Activated CD4-positive, alpha-beta T cell treated with anti-CD3 and anti-CD28 coated beads, Interleukin-2, amount 10 ng/mL, durations not matched to agents 7 days and 5 days (primary cell): ENCODE measurements around the gene CLIC5. TPM values are rescaled to one million over a fixed set of nuclear protein-coding genes. Genes with fewer than 3 reads are reported as not detected.

Experiments
- total RNA-seq, 2 experiments: library from RNA; stranded (reverse); gene quantifications; one replicate each; pipeline ENCODE4 v1.2.3, GENCODE V29; 2021

The CLIC5 gene
- total RNA-seq, 2 experiments from 2014 or later, result 3.7 to 3.8 TPM

Other genes starting within 250 kb of the CLIC5 start
- gene ENPP4, start 114.1 kb upstream of the CLIC5 start, total RNA-seq, result 1 to 10 TPM; 5.0 to 6.7 TPM
- under 1 TPM; 0.07 to 0.23 TPM for gene ENPP5, start 155.1 kb upstream of the CLIC5 start, total RNA-seq